Mammary epithelial cell (primary cell): ENCODE measurements around the gene HDGFL3.

ENCODE experiments used
- EZH2 ChIP-seq: IDR thresholded peaks from 2 replicates; pipeline ENCODE4 v1.6.1; 2012; ENCODE audit warnings: low read length, inconsistent platforms, borderline replicate concordance
- TF ChIP-seq, protein P1 (sequence below), 2 donors: IDR thresholded peaks in 1 of 2; conservative IDR thresholded peaks in 1 of 2; 2 replicates each; pipeline ENCODE4 v1.5.1; 2011 to 2012; ENCODE audit warnings: inconsistent platforms in 2 of 2, low read length in 2 of 2, mild to moderate bottlenecking in 2 of 2, control low read depth in 1 of 2, low read depth in 1 of 2; ENCODE audit not compliant: insufficient read depth in 1 of 2; ENCODE audit errors: extremely low read depth in 1 of 2

DNA sequence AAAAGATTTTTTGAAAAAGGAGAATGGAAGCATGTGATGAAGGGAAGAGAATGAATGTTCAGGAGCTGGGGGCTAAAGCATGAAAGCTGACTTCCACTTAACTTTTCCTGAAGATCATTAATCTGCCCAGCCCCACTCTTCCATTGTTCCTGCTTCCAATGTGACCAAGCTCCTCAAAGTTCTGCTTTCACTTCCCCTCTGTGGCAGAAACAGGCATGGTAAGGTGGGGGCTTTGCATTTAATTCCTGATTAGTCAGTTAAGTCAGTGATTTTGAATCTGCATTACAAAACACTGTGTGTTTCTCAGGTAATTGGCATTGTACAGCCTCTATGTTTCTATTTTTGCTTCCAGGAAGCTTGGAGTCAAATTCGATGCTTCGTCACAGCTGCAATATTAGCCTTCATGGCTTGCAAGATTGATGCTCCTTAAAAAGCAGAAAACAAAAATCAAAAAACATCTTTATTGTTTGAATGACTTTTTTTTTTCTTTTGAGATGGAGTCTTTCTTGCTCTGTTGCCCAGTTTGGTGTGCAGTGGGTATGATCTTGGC is 107.5 kb downstream of the HDGFL3 start:
- TF ChIP-seq, protein P1, sequence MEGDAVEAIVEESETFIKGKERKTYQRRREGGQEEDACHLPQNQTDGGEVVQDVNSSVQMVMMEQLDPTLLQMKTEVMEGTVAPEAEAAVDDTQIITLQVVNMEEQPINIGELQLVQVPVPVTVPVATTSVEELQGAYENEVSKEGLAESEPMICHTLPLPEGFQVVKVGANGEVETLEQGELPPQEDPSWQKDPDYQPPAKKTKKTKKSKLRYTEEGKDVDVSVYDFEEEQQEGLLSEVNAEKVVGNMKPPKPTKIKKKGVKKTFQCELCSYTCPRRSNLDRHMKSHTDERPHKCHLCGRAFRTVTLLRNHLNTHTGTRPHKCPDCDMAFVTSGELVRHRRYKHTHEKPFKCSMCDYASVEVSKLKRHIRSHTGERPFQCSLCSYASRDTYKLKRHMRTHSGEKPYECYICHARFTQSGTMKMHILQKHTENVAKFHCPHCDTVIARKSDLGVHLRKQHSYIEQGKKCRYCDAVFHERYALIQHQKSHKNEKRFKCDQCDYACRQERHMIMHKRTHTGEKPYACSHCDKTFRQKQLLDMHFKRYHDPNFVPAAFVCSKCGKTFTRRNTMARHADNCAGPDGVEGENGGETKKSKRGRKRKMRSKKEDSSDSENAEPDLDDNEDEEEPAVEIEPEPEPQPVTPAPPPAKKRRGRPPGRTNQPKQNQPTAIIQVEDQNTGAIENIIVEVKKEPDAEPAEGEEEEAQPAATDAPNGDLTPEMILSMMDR (conservative IDR thresholded peaks at IDR 0.05 in 1 of 2, IDR thresholded peaks at IDR 0.05 in 1 of 2; ENCODE audit: extremely low read depth in 1 of 2, insufficient read depth in 1 of 2, low read depth in 1 of 2, low read length in 2 of 2): no peak
- no peak for TF ChIP-seq EZH2
